Rectal smooth muscle tissue (tissue), 1 donor: ENCODE results near the gene LRCH1.

ENCODE experiments used
- H3K27ac ChIP-seq: one replicate; pipeline ENCODE4 v1.7.0; 2013; ENCODE audit warnings: low read depth, low read length, inconsistent platforms
- H3K27me3 ChIP-seq: one replicate; pipeline ENCODE4 v1.7.0; 2013; ENCODE audit warnings: low read length; ENCODE audit not compliant: control insufficient read depth, insufficient read depth
- H3K36me3 ChIP-seq: one replicate; pipeline ENCODE4 v1.7.0; 2013; ENCODE audit warnings: low read length; ENCODE audit not compliant: control insufficient read depth, insufficient read depth
- H3K4me1 ChIP-seq: one replicate; pipeline ENCODE4 v1.7.0; 2013; ENCODE audit warnings: low read length; ENCODE audit not compliant: control insufficient read depth, insufficient read depth
- H3K4me3 ChIP-seq: one replicate; pipeline ENCODE4 v1.7.0; 2013; ENCODE audit warnings: low read length
- H3K9ac ChIP-seq: one replicate; pipeline ENCODE4 v1.7.0; 2013; ENCODE audit warnings: low read length

The LRCH1 gene

DNA sequence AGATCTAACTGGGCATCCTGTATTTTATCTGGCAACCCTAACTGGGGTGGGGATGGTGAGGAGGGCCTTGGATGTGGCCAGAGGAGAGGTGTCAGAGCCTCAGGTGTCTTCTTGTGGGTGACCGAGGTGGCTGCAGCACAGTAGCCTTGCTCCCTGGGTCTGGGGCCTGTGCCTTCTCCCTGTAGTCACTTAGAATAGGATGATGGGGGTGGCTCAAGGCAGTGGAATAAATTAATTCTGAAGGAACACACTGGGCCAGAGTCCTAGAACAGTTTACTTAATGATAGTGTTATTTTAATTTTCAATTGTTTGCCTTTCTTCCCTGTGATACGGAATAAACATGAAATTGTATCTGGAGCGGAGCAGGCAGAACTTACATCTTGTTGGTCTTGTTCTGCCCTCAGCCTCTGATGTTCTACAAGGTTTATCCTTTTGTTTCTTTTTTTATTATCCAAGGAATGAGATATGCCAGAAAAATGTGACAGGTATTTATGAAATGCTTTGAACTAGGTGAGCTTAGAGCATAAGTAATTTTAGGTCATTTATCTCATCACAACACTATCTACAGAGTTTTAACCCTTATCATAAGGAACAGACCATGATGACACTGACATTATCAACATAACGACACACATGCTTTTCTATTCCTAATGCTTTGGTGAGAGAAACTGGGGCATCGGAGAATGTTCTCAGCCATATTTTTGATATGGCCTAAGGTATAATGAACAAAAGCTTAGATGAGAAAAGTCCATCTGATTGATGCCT is 51.4 kb downstream of the LRCH1 start:
- Histone ChIP-seq H3K27me3 (no peaks in the 10 kb centered on the region), H3K9ac (no peak overlapping the region), H3K36me3 (no peaks in the 10 kb centered on the region), H3K27ac (peak overlapping the region; percentile 30), H3K4me3 (no peak overlapping the region), H3K4me1 (peaks cover 31% of the 10 kb centered on the region)

DNA sequence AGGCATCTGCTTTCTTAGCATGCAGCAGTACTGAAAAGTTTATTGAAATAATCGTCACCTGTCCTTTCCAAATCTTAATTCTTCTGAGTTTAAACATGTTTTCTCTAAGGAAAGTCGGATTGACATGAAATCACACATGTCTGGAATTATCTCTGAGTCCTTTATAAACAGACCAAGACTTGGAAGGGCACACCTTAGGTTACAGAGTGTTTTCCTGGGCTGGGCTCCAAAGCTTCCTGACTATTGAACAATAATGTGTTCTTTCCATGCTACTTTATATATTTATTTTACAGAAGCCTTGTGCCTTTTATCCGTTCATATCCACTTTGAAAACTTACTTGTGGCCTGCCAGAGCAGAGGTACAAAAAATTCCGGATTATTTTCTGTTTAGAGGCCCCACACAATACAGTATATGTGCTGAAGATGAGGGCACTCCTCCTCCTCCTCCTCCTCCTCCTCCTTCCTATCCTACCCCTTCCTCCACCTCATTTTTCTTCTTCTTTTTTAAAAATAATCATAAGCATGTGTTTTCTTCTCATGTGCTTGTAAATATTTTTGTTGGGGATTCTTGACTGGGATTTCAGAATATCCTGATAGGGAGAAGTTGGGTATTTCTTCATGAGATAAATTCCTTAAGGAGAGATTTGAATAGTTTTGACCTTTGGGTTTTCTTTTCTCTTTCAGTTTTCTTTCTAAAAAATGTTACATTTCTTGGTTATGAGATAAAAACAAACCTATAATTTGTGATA is 52.3 kb downstream of the LRCH1 start:
- H3K4me1 ChIP-seq, result peaks cover 31% of the 10 kb centered on the region
- H3K4me3 ChIP-seq, result no peak overlapping the region
- H3K36me3 ChIP-seq, result no peaks in the 10 kb centered on the region
- no peaks in the 10 kb centered on the region for H3K27me3 ChIP-seq
- peak overlapping the region; percentile 30 for H3K27ac ChIP-seq
- no peak overlapping the region for H3K9ac ChIP-seq

DNA sequence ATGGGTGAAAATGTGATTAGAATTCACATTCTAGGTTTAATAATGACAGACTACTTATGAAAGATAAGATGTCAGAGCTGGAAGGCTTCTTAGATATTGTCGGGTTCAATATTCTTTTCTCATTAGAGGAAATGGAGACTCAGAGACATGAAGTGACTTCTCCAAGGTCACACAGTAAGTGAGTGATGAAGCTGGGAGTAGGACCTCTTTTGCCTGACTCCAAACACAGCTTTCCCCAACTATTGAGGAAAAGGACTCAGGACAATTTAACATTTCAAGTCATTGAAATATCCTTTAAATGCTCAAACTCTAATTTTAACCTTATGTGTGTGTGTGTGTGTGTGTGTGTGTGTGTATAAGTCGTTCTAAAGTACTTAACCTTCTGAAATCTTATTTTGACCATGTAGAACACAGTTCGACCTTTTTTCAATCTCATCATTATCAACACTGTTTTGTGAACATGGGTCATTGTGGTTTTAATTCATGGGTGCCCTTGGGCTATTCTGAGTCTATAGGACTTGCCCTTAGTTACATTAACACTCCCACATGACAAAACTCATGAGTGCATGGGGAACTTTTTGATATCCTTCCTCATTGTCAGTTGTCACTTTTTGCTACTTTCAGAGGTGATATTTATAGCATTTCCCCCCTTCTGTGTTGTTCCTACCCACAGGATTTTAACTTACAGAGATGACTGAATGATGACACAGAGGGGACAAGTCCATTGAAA is 53.0 kb downstream of the LRCH1 start:
- Histone ChIP-seq H3K4me1 (peaks cover 27% of the 10 kb centered on the region), H3K4me3 (no peak overlapping the region), H3K9ac (no peak overlapping the region), H3K27ac (no peak overlapping the region), H3K36me3 (no peaks in the 10 kb centered on the region), H3K27me3 (no peaks in the 10 kb centered on the region)

DNA sequence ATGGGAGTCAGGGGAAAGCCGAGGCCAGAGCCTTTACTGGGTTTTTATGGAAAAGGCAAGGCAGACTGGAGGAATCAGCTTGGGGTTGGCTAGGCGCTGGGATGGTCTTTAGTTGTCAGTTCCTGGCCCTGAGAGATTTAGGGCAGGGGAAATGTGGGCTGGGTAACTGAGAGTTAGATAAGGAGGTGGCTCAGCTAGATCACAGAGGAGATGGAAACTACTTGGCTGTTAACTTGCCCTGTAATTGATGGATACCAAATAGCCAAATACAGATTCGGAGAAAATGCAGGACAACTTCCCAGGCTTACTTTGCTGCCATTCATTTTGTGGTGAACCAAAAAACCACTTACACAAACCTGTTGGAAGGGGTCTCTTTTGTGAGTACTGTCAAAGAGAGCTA is 54.0 kb downstream of the LRCH1 start:
- H3K4me1 ChIP-seq, result peaks cover 22% of the 10 kb centered on the region
- no peaks in the 10 kb centered on the region for H3K36me3 ChIP-seq
- no peak overlapping the region for H3K9ac ChIP-seq
- H3K27me3 ChIP-seq, result no peaks in the 10 kb centered on the region
- no peak overlapping the region for H3K27ac ChIP-seq
- no peak overlapping the region for H3K4me3 ChIP-seq

DNA sequence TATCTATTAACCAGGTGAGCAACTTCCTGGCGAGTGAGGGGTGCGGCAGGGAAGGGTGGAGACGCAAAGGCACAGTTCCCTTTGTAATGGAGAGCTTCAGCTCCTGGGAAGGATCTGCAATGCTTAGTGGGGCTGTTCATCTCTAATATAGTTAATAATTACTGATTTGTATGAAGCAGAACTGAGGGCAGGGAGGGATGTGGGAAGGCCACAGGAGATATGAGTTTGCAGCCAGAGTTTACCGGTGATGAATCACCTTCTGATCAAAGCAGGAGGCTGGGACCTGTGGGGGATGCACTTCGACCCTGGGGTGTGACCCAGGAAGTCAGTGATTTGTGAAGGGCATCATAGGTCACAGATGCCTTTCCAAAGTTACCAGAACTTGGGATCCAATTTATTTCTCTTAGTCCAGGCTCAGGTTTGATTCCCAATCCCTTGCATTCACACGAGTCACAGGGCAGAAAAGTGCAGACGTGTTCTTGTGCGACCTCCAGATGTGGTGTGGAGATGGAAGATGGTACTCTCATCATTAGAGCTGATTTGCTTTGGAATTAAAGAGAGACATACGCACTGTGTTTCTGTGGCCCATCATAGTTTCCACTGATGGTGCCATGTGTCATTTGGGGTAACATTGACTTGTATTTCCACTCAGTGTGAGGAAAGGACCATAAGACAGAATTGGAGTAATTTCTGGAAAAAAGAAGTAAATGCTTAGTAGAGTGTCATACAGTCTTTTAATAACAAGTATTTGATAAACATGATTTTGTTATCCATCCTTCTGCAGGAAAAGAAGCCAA is 55.0 kb downstream of the LRCH1 start:
- Histone ChIP-seq H3K4me1 (peaks cover 21% of the 10 kb centered on the region), H3K27ac (no peak overlapping the region), H3K4me3 (no peak overlapping the region), H3K36me3 (no peaks in the 10 kb centered on the region), H3K27me3 (no peaks in the 10 kb centered on the region), H3K9ac (no peak overlapping the region)

DNA sequence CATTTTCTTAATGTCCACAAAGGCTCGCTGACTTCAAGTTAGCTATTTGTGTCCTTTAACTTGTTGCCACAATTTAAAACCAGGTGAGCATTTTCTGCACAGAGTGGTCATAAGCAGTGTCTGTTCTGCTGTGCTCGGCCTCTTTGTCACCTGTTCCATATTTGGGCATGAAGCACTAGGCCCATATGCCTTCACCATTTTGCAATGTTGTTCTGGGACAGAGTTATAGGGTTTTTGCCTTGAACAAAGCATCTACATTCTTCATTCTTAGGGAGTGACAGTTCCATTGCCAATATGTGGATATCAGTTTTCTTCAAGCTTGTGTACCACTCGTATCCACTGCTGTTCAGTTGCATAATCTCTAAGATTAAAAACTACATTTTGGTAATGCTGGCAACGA is 56.1 kb downstream of the LRCH1 start:
- Histone ChIP-seq H3K27me3 (no peaks in the 10 kb centered on the region), H3K4me1 (peaks cover 17% of the 10 kb centered on the region), H3K4me3 (no peak overlapping the region), H3K9ac (no peak overlapping the region), H3K36me3 (no peaks in the 10 kb centered on the region), H3K27ac (no peak overlapping the region)

DNA sequence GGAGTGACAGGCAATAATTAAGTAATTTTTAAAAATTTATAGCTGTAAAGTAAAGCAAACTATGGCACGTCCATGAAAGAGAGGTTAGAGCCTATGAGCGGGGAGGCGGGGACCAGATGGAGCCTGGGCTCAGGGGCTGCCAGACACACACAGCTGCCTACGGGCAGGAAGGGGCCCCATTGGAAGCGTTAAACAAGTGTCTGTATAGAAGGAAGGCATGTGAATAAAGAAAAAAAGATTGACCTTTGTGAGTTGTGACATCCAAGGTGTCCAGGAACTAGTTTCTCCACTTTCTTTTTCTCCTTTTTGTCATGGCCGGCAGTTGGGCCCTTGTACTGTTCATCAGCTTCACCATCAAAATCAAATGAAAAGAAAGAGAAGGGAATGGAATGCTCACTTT is 56.8 kb downstream of the LRCH1 start:
- Histone ChIP-seq H3K4me3 (no peak overlapping the region), H3K36me3 (no peaks in the 10 kb centered on the region), H3K27ac (no peak overlapping the region), H3K27me3 (no peaks in the 10 kb centered on the region), H3K9ac (no peak overlapping the region), H3K4me1 (peaks cover 10% of the 10 kb centered on the region)

DNA sequence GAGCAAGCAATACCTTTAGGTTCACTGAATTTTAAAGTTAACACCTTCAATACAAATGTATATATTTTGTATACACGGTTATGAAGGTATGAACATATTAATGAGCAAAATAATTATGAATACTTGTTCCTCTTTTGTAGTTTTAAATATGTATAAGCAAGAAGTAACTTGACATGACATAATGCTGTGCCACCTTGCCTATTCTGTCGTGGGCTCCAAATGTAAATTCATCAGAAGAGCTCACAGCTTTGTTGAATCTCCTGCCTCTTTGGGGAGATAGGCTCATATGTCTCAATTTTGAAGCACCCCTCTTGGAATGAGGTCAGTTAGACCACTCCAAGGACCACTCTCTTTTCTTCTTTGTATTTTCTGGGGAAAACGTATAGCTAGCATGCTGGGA is 59.3 kb downstream of the LRCH1 start:
- Histone ChIP-seq H3K4me3 (no peak overlapping the region), H3K9ac (no peak overlapping the region), H3K27me3 (no peaks in the 10 kb centered on the region), H3K27ac (no peak overlapping the region), H3K4me1 (peaks cover 9% of the 10 kb centered on the region), H3K36me3 (no peaks in the 10 kb centered on the region)

DNA sequence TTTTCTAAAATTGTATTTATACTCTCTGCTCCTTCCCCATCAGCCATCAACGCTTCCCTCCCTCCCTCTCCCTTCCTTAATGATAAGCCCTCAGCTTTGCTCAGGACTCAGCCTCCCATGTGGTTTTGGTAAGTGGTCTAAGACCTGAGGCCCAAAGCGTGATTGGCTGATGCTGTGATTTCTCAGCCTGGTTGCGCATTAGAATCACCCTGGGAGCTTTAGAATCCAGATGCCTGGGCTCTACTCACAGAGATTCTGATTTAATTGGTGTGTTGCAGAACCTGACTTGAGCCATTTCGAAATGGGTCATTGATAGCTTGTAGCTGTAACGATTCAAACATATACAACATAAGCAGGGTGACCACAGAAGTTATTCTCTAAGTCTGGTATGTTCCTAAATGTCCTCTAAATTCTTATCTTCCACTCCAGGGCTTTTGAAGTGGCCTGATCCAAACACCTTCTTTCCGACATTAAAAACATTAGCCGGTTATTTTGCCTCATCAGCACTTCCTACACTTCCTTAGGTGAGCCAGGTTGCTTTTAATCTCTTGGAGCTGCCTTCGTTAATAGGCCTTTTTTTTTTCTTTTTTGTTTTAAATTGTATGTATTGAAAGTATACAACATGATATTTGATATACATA is 60.6 kb downstream of the LRCH1 start:
- H3K4me3 ChIP-seq, result no peak overlapping the region
- H3K9ac ChIP-seq, result no peak overlapping the region
- peaks cover 13% of the 10 kb centered on the region for H3K4me1 ChIP-seq
- no peaks in the 10 kb centered on the region for H3K36me3 ChIP-seq
- no peaks in the 10 kb centered on the region for H3K27me3 ChIP-seq
- H3K27ac ChIP-seq, result no peak overlapping the region

DNA sequence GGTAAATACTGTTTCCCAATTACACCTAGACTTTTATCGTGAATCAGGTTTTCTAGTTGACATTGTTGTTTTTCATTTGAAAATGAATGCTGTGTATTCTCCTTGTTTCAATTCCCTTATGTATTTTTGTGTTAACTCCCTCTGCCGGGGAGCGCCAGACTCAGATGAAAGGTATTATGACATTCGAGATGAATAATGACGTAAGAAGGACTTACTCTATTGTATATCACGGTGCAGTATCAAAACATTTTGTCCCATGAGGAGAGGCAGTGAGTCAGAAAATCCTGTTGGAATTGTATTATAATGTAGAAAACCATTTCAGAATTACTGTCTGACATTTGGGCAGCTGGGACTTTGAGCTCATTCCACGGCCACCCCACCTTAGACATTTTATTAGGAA is 61.6 kb downstream of the LRCH1 start:
- peak overlapping the region; percentile 84 for H3K27ac ChIP-seq
- peaks cover 13% of the 10 kb centered on the region for H3K4me1 ChIP-seq

DNA sequence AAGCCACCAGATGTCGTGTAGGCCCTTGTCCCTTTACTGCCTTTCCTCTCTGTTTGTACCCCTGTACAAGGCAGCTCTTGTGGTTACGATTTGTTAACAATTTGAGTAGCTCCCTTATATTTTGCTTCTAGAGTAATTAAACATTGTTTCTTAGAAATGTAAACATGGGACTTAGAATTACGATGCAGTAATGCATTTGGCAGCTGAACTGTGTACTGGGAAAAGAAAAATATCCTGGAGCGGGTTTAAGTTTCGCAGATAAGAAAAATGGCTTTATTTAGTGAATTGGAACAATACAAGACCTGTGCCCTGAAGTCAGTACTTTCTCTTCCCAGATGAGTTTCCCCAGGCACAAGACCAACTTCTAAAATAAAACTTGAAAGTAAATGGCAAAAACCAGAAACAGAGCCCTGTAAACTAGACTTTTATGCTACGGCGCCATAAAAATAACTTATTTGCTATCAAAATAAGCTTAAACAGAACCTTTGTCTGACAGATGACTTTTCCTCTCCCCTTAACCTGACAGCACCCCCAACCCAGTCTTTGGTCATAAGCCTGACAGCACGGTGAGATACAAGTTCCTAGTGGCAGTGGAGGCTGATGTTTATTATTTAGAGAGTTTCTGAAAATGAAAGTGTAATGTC is 63.0 kb downstream of the LRCH1 start:
- Histone ChIP-seq H3K9ac (no peak overlapping the region), H3K4me3 (peak overlapping the region; percentile 49), H3K4me1 (peaks cover 18% of the 10 kb centered on the region), H3K27ac (peak overlapping the region; percentile 84), H3K36me3 (no peaks in the 10 kb centered on the region), H3K27me3 (no peaks in the 10 kb centered on the region)

More for the DNA sequence above, 61.6 kb downstream of the LRCH1 start:
- Histone ChIP-seq H3K27me3 (no peaks in the 10 kb centered on the region), H3K4me3 (no peak overlapping the region), H3K9ac (no peak overlapping the region), H3K36me3 (no peaks in the 10 kb centered on the region)
